Fibroblast of lung (primary cell): ENCODE data around the gene ABHD17C. TPM values are rescaled to one million over a fixed set of nuclear protein-coding genes. Genes with fewer than 3 reads are reported as not detected.

Source experiments
- DNase-seq, 2 donors: peaks; one replicate each; pipeline versions ENCODE4 v3.0.0 to v3.0.0-alpha.2; 2010; ENCODE audit warnings: low read depth in 2 of 2
- H2AFZ ChIP-seq: 2 replicates; pipeline ENCODE4 v1.5.1; 2012; ENCODE audit warnings: low read length, control low read depth, inconsistent platforms
- H3K27ac ChIP-seq: 2 replicates; pipeline ENCODE4 v1.5.1; 2011; ENCODE audit warnings: low read length, control low read depth; ENCODE audit not compliant: insufficient read depth
- H3K27me3 ChIP-seq: 2 replicates; pipeline ENCODE4 v1.5.1; 2011; ENCODE audit warnings: mild to moderate bottlenecking, low read length; ENCODE audit not compliant: control insufficient read depth, insufficient read depth
- H3K36me3 ChIP-seq: 2 replicates; pipeline ENCODE4 v1.5.1; 2011; ENCODE audit warnings: low read length; ENCODE audit not compliant: control insufficient read depth, insufficient read depth
- H3K4me1 ChIP-seq: 2 replicates; pipeline ENCODE4 v1.5.1; 2011; ENCODE audit warnings: low read length; ENCODE audit not compliant: control insufficient read depth, insufficient read depth; ENCODE audit errors: extremely low read depth
- H3K4me2 ChIP-seq: 2 replicates; pipeline ENCODE4 v1.5.1; 2011; ENCODE audit warnings: low read length, control low read depth; ENCODE audit not compliant: insufficient read depth; ENCODE audit errors: extremely low read depth
- H3K4me3 ChIP-seq, 4 experiments: fragments of 200-600 bp in 1 of 4; sonication (generic) in 1 of 4; replicated peaks in 1 of 4; 2 replicates each; pipeline ENCODE4 v1.5.1; 2011 to 2016; ENCODE audit warnings: low read length in 4 of 4, low read depth in 3 of 4, mild to moderate bottlenecking in 3 of 4, control low read depth in 2 of 4, inconsistent platforms in 1 of 4, mixed read lengths in 1 of 4; ENCODE audit not compliant: insufficient read depth in 1 of 4; ENCODE audit errors: control extremely low read depth in 1 of 4
- H3K79me2 ChIP-seq: 2 replicates; pipeline ENCODE4 v1.5.1; 2012; ENCODE audit warnings: mild to moderate bottlenecking, low read length, inconsistent platforms; ENCODE audit not compliant: control insufficient read depth, insufficient read depth
- H3K9ac ChIP-seq: 2 replicates; pipeline ENCODE4 v1.5.1; 2011; ENCODE audit warnings: mild to moderate bottlenecking, low read length, control low read depth; ENCODE audit not compliant: insufficient read depth
- H3K9me3 ChIP-seq: 2 replicates; pipeline ENCODE4 v1.5.1; 2012; ENCODE audit warnings: low read depth, low read length; ENCODE audit not compliant: control insufficient read depth, insufficient read depth
- H4K20me1 ChIP-seq: 2 replicates; pipeline ENCODE4 v1.5.1; 2011; ENCODE audit warnings: low read length; ENCODE audit not compliant: control insufficient read depth, insufficient read depth; ENCODE audit errors: extremely low read depth
- EZH2 ChIP-seq: IDR thresholded peaks from 2 replicates; pipeline ENCODE4 v1.5.1; 2012; ENCODE audit warnings: low read length, control low read depth, mild to moderate bottlenecking; ENCODE audit errors: missing control alignments
- polyA plus RNA-seq, 2 donors: library from polyadenylated mRNA; depleted of rRNA in 1 of 2; stranded (reverse) in 1 of 2; unstranded in 1 of 2; fragments of >200 nt; gene quantifications; 2 replicates each; pipeline ENCODE4 v1.2.1, GENCODE V29; 2011 to 2012; ENCODE audit warnings: missing spikeins in 1 of 2
- total RNA-seq: library from RNA; depleted of rRNA; stranded (reverse); fragments of >200 nt; gene quantifications from 2 replicates; pipeline ENCODE4 v1.2.1, GENCODE V29; 2014
- TF ChIP-seq, protein P1 (sequence below), 2 donors: IDR thresholded peaks in 1 of 2; conservative IDR thresholded peaks in 1 of 2; 1 replicate in 1 of 2; 2 replicates in 1 of 2; pipeline ENCODE4 v1.5.1; 2011 to 2012; ENCODE audit warnings: low read length in 2 of 2, control low read depth in 1 of 2, inconsistent platforms in 1 of 2, low read depth in 1 of 2, mild to moderate bottlenecking in 1 of 2

ABHD17C gene
- total and polyA plus RNA-seq, 2 donors (not counting 1 experiment from before 2014, with no cell fraction given), result 14.0 to 38.7 TPM

DNA sequence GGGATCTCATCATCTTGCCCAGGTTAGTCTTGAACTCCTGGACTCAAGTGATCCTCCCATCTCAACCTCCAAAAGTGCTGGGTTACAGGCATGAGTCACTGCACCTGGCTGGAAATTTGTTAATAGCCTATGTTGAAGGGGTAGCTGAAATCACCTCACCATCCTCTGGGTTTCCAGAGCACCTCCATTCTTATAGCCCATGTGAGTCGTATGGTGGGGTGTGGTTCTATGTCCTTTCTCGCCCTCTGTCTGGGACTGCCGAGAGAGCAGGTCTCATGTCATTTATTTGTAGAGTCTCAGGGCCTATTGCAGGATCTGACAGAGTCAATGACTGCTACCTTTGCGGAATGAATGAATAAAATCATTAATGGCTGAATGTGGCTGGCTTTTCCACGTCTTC is 105.0 kb downstream of the ABHD17C start:
- H3K4me1 ChIP-seq, result no peaks in the 10 kb centered on the region
- H3K4me2 ChIP-seq, result no peak overlapping the region
- DNase-seq, result no peak
- no peaks in the 10 kb centered on the region for H3K27me3 ChIP-seq
- H4K20me1 ChIP-seq, result peaks cover 4% of the 10 kb centered on the region
- no peaks in the 10 kb centered on the region for H3K79me2 ChIP-seq
- H3K27ac ChIP-seq, result no peak overlapping the region
- TF ChIP-seq, protein P1, sequence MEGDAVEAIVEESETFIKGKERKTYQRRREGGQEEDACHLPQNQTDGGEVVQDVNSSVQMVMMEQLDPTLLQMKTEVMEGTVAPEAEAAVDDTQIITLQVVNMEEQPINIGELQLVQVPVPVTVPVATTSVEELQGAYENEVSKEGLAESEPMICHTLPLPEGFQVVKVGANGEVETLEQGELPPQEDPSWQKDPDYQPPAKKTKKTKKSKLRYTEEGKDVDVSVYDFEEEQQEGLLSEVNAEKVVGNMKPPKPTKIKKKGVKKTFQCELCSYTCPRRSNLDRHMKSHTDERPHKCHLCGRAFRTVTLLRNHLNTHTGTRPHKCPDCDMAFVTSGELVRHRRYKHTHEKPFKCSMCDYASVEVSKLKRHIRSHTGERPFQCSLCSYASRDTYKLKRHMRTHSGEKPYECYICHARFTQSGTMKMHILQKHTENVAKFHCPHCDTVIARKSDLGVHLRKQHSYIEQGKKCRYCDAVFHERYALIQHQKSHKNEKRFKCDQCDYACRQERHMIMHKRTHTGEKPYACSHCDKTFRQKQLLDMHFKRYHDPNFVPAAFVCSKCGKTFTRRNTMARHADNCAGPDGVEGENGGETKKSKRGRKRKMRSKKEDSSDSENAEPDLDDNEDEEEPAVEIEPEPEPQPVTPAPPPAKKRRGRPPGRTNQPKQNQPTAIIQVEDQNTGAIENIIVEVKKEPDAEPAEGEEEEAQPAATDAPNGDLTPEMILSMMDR (conservative IDR thresholded peaks at IDR 0.05 in 1 of 2, IDR thresholded peaks at IDR 0.05 in 1 of 2; ENCODE audit: low read depth in 1 of 2, low read length in 2 of 2), result no peak
- no peak for TF ChIP-seq EZH2
- no peak overlapping the region for H2AFZ ChIP-seq
- H3K36me3 ChIP-seq, result peaks cover 8% of the 10 kb centered on the region
- H3K4me3 ChIP-seq, result no peak overlapping the region
- H3K9me3 ChIP-seq, result no peaks in the 10 kb centered on the region
- H3K9ac ChIP-seq, result no peak overlapping the region

DNA sequence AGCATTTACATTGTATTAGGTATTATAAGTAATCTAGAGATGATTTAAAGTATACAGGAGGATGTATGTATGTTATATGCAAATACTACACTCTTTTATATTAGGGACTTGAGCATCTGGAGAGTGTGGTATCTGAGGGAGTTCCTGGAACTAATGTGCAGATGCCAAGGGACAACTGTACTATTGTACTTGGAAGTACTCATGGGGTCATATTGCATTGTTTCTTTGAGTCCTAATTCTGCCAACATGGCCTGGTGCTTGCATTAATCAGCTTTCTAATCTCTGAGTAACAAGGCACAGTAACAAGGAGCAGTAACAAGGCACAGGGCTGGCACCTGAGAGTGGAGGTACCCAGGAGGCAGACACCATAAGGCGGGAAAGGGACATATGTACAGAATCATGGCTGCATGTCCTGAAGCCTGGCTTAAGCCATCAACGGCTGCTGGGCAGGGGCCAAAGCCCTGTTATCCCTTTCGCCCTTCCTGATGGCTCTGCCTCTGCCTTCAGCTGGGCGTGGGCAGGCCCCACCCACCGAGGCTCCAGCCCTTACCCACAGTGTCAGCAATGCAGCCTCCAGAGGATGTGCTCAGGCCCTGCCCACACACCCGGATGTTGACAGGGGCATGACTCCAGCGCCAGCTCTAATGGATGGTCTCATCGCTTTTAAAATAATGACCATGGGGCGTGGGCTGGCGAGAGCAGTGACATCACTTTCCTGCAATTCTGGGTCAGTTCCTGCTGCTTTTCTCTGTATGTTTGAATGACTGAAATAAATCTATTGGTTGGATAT is 107.0 kb downstream of the ABHD17C start:
- no peaks in the 10 kb centered on the region for H3K79me2 ChIP-seq
- peak in 1 of 2 donors; percentile 68 for DNase-seq
- no peak overlapping the region for H3K9ac ChIP-seq
- H3K4me3 ChIP-seq, result no peak overlapping the region
- H3K9me3 ChIP-seq, result no peaks in the 10 kb centered on the region
- H3K4me1 ChIP-seq, result no peaks in the 10 kb centered on the region
- peaks cover 8% of the 10 kb centered on the region for H3K36me3 ChIP-seq
- no peaks in the 10 kb centered on the region for H3K27me3 ChIP-seq
- no peak overlapping the region for H3K4me2 ChIP-seq
- H3K27ac ChIP-seq, result no peak overlapping the region
- TF ChIP-seq, protein P1 (conservative IDR thresholded peaks at IDR 0.05 in 1 of 2, IDR thresholded peaks at IDR 0.05 in 1 of 2; ENCODE audit: low read depth in 1 of 2, low read length in 2 of 2), result no peak
- TF ChIP-seq EZH2, result no peak
- no peak overlapping the region for H2AFZ ChIP-seq
- H4K20me1 ChIP-seq, result peaks cover 4% of the 10 kb centered on the region

DNA sequence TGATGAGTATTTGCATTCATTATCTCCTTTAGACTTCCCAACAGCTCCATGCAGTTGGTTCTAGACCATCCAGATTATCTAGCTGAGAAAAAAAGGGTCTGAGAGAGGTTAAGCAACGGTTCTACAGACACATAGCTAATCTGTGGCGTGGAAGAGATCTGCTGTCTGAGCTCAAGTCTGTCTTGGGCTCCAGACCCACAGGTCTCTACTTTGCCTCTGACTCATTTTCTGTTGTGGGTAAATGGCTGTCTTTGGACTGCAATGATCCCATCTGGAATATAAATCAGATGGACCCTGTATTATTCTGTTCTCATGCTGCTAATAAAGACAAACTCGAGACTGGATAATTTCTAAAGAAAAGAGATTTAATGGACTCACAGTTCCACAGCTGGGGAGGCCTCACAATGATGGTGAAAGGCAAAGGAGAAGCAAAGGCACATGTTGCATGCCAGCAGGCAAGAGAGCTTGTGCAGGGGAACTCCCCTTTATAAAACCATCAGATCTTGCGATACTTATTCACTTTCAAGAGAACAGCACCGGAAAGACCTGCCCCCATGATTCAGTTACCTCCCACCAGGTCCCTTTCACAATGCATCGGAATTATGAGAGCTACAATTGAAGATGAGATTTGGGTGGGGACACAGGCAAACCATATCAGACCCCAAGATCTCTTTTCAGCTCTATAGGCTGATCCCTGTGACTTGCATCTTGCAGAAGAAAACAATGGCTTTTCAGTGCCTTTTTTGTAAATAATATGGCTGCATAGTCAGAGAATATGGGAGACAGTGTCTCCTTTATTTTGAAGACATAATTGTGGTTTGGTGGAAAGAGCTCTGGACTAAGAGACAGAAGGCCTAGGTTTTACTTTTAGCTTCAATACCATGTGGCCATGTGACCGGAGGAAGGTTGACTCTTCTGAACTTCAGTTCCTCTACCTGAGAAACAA is 108.7 kb downstream of the ABHD17C start:
- TF ChIP-seq, protein P1 (conservative IDR thresholded peaks at IDR 0.05 in 1 of 2, IDR thresholded peaks at IDR 0.05 in 1 of 2; ENCODE audit: low read depth in 1 of 2, low read length in 2 of 2), result no peak
- no peak for TF ChIP-seq EZH2
- no peak overlapping the region for H3K4me2 ChIP-seq
- no peak overlapping the region for H3K27ac ChIP-seq
- peaks cover 8% of the 10 kb centered on the region for H3K36me3 ChIP-seq
- H3K9me3 ChIP-seq, result no peaks in the 10 kb centered on the region
- no peak overlapping the region for H3K9ac ChIP-seq
- H3K79me2 ChIP-seq, result no peaks in the 10 kb centered on the region
- no peaks in the 10 kb centered on the region for H3K4me1 ChIP-seq
- H3K4me3 ChIP-seq, result no peak overlapping the region
- peak in 1 of 2 donors; percentile 44 for DNase-seq
- peaks cover 2% of the 10 kb centered on the region for H4K20me1 ChIP-seq
- no peak overlapping the region for H2AFZ ChIP-seq
- no peaks in the 10 kb centered on the region for H3K27me3 ChIP-seq
